ENCODE results near the gene GJD4.

- TF ChIP-seq CTCF (IDR thresholded peaks at IDR 0.05; ENCODE audit: poor library complexity, severe bottlenecking) = no peak
- no peak for TF ChIP-seq TAF1 (IDR thresholded peaks at IDR 0.05; ENCODE audit: low read depth)
- TF ChIP-seq REST (IDR thresholded peaks at IDR 0.05; ENCODE audit: borderline replicate concordance) = no peak
- TF ChIP-seq EZH2 (IDR thresholded peaks at IDR 0.05; ENCODE audit: borderline replicate concordance, insufficient read depth, low read length, poor library complexity, severe bottlenecking) = no peak
- no peak for TF ChIP-seq POLR2AphosphoS5 (IDR thresholded peaks at IDR 0.05)
- no peak for TF ChIP-seq MXI1 (conservative IDR thresholded peaks at IDR 0.05; ENCODE audit: poor library complexity, severe bottlenecking)
- TF ChIP-seq EP300 (conservative IDR thresholded peaks at IDR 0.05; ENCODE audit: poor library complexity, severe bottlenecking) = no peak
Observed at GRCh38 chr10:35585903-35586535, 19.1 kb upstream of the GJD4 start.

Measured in neural cell (in vitro differentiated cells).